Measurements from ENCODE around the gene CDC42SE2.

The CDC42SE2 gene

DNA sequence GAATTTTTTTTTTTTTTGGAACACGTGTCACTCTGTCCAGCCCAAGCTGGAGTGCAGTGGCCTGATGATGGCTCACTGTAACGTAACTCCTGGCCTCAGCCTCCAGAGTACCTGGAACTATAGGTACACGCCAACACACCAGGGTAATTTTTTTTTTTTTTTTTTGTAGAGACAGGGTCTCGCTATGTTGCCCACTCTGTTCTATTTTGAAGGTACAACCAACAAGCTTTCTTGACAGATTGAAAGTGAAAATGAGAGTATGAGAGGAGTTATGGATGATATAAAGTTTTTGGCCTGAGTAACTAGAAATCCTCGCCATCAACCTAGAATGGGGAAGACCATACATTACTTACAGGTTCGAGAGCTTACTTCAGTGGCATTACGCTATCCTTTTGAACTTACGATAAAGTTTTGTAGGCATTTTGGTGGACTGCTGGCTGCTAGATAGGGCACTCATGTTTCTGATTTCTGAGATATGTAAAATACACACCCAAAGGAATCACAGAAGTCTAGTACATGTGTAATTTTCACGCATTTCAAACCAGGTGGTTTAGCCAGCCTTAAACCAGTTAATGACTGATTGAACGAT lies 806 bp upstream of the CDC42SE2 start:
- Histone ChIP-seq H3K4me1 (ENCODE audit: insufficient read depth, low read length, severe bottlenecking) (peaks cover 62% of the 10 kb centered on the region), H3K9me2 (ENCODE audit: low read depth, low read length) (no peaks in the 10 kb centered on the region), H3K9me3 (ENCODE audit: low read length) (no peaks in the 10 kb centered on the region), H3K27me3 (ENCODE audit: insufficient read depth, low read length) (no peaks in the 10 kb centered on the region), H3F3A (ENCODE audit: insufficient read depth, low read length) (peaks cover 4% of the 10 kb centered on the region; the same call in 1 of the 2 replicates), H4K20me1 (ENCODE audit: insufficient read depth, low read length) (no peaks in the 10 kb centered on the region), H2AFZ (ENCODE audit: low read length) (no peak overlapping the region), H3K27ac (ENCODE audit: low read depth, low read length, poor library complexity, severe bottlenecking) (peak overlapping the region; percentile 85), H3K36me3 (ENCODE audit: insufficient read depth, low read length) (peaks cover 23% of the 10 kb centered on the region; the same call in 1 of the 2 replicates), H3K79me2 (ENCODE audit: insufficient read depth, low read length) (peaks cover 34% of the 10 kb centered on the region), H3K4me2 (ENCODE audit: low read length) (peak overlapping the region; percentile 92), H3K9ac (ENCODE audit: low read length) (peak overlapping the region; percentile 83), H3K4me3 (ENCODE audit: low read depth, low read length, poor library complexity, severe bottlenecking) (peak overlapping the region; percentile 83)
- TF ChIP-seq EZH2 (IDR thresholded peaks at IDR 0.05; ENCODE audit: borderline replicate concordance, low read length): no peak
- TF ChIP-seq, protein P1, sequence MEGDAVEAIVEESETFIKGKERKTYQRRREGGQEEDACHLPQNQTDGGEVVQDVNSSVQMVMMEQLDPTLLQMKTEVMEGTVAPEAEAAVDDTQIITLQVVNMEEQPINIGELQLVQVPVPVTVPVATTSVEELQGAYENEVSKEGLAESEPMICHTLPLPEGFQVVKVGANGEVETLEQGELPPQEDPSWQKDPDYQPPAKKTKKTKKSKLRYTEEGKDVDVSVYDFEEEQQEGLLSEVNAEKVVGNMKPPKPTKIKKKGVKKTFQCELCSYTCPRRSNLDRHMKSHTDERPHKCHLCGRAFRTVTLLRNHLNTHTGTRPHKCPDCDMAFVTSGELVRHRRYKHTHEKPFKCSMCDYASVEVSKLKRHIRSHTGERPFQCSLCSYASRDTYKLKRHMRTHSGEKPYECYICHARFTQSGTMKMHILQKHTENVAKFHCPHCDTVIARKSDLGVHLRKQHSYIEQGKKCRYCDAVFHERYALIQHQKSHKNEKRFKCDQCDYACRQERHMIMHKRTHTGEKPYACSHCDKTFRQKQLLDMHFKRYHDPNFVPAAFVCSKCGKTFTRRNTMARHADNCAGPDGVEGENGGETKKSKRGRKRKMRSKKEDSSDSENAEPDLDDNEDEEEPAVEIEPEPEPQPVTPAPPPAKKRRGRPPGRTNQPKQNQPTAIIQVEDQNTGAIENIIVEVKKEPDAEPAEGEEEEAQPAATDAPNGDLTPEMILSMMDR (IDR thresholded peaks at IDR 0.05; ENCODE audit: low read length): no peak

DNA sequence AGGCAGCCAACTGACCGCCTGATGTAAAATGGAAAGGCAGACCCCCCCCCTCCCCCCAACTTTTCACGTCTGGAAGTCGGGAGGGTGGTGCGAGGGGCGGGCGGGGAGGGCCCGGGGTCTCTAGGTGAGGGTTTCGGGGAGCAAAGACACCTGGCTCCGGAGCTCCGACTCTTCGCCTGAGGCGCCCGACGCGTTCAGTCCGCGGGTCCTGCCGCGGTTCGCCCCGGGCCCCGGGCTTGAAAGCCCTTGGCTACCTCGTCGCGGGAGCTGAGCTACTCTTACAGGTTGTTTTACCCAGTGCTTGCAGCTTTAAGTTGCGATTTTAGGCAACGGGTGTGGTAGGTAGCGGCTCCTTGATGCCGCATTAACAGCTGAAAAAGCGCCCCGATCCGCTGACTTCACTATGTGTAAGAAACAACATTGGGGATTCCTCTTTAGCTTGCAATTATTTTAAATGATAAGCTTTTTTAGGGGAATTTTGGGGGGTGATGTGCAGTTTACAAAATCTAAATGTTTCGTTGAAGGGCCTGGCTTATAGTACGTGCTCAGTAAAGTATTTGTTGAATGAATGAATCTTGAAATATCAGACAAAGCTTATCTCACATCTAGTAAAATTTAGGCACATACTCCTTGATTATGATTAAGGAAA lies 722 bp downstream of the CDC42SE2 start:
- H3K4me3 ChIP-seq (ENCODE audit: low read depth, low read length, poor library complexity, severe bottlenecking): peak overlapping the region; percentile 83
- peaks cover 64% of the 10 kb centered on the region for H3K4me1 ChIP-seq (ENCODE audit: insufficient read depth, low read length, severe bottlenecking)
- H3K4me2 ChIP-seq (ENCODE audit: low read length): peak overlapping the region; percentile 78
- peaks cover 4% of the 10 kb centered on the region; the same call in 1 of the 2 replicates for H3F3A ChIP-seq (ENCODE audit: insufficient read depth, low read length)
- H3K27ac ChIP-seq (ENCODE audit: low read depth, low read length, poor library complexity, severe bottlenecking): peak overlapping the region; percentile 91
- H3K36me3 ChIP-seq (ENCODE audit: insufficient read depth, low read length): peaks cover 8% of the 10 kb centered on the region; the same call in 1 of the 2 replicates
- no peaks in the 10 kb centered on the region for H3K27me3 ChIP-seq (ENCODE audit: insufficient read depth, low read length)
- H3K9ac ChIP-seq (ENCODE audit: low read length): peak overlapping the region; percentile 97
- H4K20me1 ChIP-seq (ENCODE audit: insufficient read depth, low read length): no peaks in the 10 kb centered on the region
- H3K9me2 ChIP-seq (ENCODE audit: low read depth, low read length): no peaks in the 10 kb centered on the region
- peaks cover 48% of the 10 kb centered on the region for H3K79me2 ChIP-seq (ENCODE audit: insufficient read depth, low read length)
- no peaks in the 10 kb centered on the region for H3K9me3 ChIP-seq (ENCODE audit: low read length)
- TF ChIP-seq, protein P1 (IDR thresholded peaks at IDR 0.05; ENCODE audit: low read length): no peak
- TF ChIP-seq EZH2 (IDR thresholded peaks at IDR 0.05; ENCODE audit: borderline replicate concordance, low read length): no peak
- H2AFZ ChIP-seq (ENCODE audit: low read length): no peak overlapping the region

DNA sequence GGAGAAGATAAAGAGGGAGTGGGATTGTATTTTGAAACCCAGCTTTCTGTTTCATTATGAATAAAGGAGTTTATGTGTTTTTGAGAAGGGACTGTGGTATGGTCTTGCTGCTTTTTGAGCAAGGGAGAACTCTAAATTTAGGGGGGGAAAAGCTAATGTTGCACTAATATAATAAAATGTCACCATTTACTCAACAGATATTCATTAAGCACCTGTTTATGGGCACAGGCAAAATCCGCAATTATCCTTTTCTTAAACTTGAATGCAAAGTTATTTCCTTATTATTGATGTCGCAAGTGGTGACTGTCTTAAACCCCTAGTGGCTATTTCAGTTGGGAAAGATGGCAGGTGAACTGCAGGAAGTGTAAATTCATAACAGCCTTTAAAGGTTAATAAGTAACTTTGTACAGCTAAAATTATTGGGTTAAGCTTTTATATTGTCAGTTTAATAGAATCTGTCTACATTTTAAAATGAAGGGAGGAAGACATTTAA lies 1.5 kb downstream of the CDC42SE2 start:
- H3K27me3 ChIP-seq (ENCODE audit: insufficient read depth, low read length): no peaks in the 10 kb centered on the region
- H3K9me2 ChIP-seq (ENCODE audit: low read depth, low read length): no peaks in the 10 kb centered on the region
- H3K79me2 ChIP-seq (ENCODE audit: insufficient read depth, low read length): peaks cover 56% of the 10 kb centered on the region
- H3K4me2 ChIP-seq (ENCODE audit: low read length): peak overlapping the region; percentile 78
- no peaks in the 10 kb centered on the region for H3K9me3 ChIP-seq (ENCODE audit: low read length)
- H2AFZ ChIP-seq (ENCODE audit: low read length): no peak overlapping the region
- H3K4me1 ChIP-seq (ENCODE audit: insufficient read depth, low read length, severe bottlenecking): peaks cover 69% of the 10 kb centered on the region
- H3K4me3 ChIP-seq (ENCODE audit: low read depth, low read length, poor library complexity, severe bottlenecking): peak overlapping the region; percentile 83
- peak overlapping the region; percentile 97 for H3K9ac ChIP-seq (ENCODE audit: low read length)
- H3F3A ChIP-seq (ENCODE audit: insufficient read depth, low read length): no peaks in the 10 kb centered on the region
- H3K27ac ChIP-seq (ENCODE audit: low read depth, low read length, poor library complexity, severe bottlenecking): peak overlapping the region; percentile 91
- no peaks in the 10 kb centered on the region for H4K20me1 ChIP-seq (ENCODE audit: insufficient read depth, low read length)
- TF ChIP-seq EZH2 (IDR thresholded peaks at IDR 0.05; ENCODE audit: borderline replicate concordance, low read length): no peak
- TF ChIP-seq, protein P1 (IDR thresholded peaks at IDR 0.05; ENCODE audit: low read length): peak; percentile 60
- H3K36me3 ChIP-seq (ENCODE audit: insufficient read depth, low read length): 0 out of 2 replicates have a peak, but pooled peaks cover 3% of the 10 kb centered on the region

Measured in OCI-LY1 (cell line).